Activated T-helper 1 cell treated with anti-CD3 and anti-CD28 coated beads, Interleukin-2, amount 50 U/mL, for 16 hours (primary cell): ENCODE results near the gene SYTL3.
"Not testable (repeated sequence)": the region's sequence is repeated elsewhere in the genome, so short reads cannot be mapped to it uniquely, and the experiment has no call there.

Experiments
- DNase-seq, 2 donors: peaks; one replicate each; pipeline ENCODE4 v3.0.0-alpha.2; 2020; ENCODE audit warnings: low read depth in 1 of 2, low spot score in 1 of 2

Gene SYTL3

DNA sequence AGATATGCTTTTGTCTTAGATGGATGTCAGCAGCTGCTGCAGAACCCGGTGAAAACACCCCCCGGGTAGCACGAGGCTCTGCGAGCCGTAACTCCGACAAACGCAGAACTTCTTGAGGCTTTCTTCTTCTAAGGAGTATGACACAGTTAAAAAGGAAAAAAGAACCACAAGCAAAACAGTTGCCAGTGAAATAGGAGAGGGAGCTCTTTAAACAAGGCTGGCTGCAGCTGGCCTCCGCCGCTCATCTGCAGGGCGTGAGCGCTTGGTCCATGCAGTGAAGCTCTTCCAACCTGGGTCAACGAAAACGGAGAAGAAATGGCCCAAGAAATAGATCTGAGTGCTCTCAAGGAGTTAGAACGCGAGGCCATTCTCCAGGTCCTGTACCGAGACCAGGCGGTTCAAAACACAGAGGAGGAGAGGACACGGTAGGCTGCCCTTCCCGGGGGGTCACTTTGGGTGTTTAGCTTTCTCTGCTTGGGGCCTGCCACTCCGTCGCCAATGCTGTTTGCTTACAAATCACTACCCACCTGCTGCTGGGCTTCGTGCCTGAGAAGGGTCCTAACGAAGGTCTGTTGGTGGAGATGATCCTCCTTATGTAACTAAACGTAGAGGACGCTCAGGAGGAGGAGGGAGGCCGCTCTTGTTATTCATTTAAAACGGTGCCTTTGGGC is 13.2 kb downstream of the SYTL3 start:
- no peak for DNase-seq

DNA sequence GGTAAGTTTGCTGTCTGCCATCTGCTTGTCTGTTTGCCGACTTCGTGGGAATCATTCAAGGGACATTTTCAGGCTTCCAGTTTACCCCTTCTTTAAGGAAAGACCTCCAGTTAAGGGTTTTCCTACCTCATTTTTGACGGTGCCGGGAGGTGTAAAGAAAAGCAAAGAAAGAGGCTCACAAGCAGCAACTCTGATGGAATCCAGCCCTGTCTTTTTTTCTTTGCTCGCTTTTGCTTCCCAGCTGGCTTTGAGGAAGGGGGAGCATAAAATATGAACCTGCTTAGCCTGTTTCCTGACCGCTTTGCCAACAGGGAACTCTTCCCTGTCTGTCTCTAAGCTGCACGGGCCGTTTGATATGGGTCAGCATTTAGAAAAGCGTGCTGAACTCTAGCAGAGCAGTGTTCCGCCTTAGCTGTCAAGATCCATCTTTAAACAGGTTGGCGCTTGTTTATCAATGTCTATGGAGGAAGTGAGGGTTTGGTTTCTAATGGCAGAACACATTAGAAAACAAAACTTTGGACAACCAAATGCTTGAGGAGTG is 13.8 kb downstream of the SYTL3 start:
- no peak for DNase-seq

DNA sequence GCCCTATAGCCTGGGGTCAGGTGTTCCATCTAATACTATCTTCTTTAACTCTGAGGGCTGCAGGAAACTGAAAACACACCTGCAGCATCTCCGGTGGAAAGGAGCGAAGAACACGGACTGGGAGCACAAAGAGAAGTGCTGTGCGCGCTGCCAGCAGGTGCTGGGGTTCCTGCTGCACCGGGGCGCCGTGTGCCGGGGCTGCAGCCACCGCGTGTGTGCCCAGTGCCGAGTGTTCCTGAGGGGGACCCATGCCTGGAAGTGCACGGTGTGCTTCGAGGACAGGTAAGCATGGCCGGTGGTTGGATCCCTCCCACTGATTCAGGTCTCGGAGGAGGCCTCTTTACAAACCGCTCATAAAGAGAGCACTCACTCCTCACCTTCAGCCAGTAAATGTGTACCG is 15.5 kb downstream of the SYTL3 start:
- no peak for DNase-seq

DNA sequence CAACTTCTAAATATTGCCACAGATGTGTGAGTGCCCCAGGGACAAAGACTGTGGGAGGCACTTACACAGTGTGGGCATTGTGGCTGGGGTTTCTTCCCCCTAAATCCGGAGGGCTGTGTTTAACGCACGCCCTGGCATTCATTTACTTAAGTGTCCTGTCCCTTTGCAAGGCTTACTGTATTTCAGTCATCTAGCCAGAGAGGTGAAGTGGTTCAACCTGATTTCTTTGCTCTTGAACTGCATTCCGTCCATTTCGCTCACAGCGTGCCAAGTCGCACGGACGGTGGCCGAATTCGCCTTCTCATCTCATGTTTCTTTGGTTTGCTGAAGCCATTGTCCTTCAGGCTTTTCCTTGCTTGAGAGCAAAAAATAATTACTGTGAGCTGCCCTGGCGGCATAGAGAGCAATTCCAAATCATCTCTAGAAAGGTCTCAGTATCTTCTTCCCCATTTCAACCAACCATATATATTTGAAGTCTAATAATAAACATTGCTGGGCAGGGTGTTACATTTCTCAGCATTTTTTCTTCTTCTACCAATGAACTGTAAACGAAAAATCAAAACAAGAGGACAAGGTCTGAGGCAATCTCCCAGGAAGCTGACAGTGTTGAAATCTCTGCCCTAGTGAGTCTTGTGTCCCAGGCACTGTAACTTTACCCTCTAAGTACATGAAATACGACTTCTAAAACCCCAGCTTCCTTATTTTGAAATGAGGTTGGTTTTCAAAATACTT is 16.9 kb downstream of the SYTL3 start:
- DNase-seq, result no peak

DNA sequence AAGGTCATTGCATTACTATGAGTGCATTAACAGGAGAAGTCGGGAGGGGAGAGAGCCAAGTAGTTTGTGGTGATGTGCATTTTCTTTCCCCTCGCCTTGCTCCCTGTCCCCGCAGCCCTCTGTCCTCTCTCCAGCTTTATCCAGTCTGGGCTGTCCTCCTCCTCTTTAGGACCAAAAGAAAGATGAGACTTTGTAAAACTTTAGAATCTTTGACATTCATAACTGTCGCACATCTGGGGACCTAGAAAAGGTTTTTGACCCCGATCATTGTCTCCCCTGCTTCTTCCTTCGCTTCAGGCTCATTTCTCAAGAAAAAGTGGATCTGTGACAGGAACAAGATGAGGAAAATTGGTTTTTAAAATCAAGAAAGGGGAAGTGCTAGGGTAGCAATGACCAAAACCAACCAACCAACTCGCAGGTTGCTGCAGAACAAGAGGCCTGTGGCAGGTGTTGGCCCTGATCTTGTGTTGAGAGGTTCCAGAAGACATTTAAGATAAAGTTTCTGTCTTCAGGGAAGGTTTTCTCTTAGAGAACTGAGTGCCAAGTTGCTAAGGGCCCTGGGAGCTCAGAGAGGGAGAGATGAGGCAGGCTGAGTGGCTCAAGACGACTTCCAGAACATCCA is 17.6 kb downstream of the SYTL3 start:
- DNase-seq, result no peak

DNA sequence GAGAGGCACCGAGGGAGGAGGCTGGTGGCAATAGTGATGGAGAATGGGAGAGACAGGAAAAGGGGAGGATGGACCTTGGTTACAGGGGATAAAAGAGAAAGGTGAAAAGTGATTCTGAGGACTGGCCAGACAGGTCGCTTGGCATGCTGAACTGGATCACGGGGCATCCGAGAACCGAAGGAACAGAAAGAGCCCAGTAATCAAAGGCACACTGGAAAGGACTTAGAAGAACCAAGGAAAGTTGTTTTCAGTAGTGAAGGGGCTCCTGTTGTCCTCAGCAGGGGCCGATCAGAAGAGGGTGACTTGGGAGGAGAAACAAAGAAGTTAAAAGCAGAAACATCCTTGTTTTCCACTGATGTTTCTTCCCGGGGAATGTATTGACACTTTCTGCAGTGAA is 18.9 kb downstream of the SYTL3 start:
- no peak for DNase-seq

DNA sequence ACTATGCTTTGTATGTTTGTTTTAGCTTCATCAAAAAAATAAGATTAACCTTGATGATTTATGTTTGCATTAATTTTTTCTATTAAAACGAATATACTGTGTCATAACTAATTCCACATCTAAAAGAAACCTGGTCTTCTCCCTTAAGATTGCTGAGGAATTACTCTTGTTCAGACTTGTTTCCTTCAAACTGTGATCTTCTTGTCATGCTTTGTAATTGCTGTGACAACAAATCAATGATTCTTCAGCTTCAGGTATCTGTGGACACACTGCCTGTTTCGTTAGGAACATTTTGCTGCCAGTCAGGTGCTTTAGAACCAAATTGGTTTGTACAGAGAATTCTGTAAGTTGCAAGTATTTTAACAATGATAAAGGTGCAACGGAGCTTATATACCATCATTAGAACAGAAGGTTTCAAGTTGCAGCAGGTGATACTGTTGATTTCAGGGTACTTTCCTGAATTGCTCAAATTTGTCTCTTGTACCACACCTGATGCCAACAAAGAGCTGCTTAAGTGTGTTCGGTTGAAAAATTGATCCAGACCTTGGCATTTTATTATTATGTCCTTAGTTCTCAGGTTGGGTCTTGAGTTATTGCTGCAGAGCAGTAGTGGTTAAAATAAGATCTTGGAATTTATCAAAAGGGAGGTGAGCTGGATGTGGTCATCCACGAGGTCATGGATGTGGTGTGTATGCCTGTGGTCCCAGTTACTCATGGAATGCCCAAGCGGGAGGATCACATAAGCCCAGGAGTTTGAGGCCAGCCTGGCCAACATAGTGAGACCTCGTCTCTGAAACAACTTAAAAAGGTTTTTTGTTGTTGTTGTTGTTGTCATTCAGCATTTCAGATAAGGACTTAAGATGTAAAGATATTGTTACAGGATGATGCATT is 19.5 kb downstream of the SYTL3 start:
- no peak for DNase-seq

DNA sequence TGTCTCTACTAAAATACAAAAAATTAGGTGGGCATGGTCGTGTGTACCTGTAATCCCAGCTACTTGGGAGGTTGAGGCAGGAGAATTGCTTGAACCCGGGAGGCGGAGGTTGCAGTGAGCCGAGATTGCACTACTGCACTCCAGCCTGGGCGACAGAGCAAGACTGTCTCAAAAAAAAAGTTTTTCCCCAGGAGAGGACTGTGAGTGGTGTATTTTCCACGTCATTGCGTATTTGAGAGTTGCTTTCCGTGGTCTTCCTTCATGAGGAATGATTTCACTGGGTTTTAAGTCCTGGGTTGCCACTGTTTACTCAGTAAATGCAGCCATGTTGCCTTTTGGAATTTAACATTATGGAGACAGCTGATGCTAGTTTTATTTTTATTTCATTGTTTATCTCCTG is 22.3 kb downstream of the SYTL3 start:
- DNase-seq, result not testable (repeated sequence)

DNA sequence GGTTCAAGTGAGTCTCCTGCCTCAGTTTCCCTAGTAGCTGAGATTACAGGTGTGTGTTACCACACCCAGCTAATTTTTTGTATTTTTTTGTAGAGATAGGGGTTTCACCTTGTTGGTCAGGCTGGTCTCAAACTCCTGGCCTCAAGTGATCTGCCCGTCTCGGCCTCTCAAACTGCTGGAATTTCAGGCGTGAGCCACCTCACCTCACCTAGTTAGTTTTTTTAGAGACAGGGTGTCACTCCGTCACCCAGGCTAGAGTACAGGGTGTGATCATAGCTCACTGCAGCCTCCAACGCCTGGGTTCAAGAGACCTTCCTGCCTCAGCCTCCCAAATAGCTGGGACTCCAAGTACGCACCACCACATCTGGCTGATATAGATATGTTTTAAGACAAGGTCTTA is 22.9 kb downstream of the SYTL3 start:
- no peak for DNase-seq

DNA sequence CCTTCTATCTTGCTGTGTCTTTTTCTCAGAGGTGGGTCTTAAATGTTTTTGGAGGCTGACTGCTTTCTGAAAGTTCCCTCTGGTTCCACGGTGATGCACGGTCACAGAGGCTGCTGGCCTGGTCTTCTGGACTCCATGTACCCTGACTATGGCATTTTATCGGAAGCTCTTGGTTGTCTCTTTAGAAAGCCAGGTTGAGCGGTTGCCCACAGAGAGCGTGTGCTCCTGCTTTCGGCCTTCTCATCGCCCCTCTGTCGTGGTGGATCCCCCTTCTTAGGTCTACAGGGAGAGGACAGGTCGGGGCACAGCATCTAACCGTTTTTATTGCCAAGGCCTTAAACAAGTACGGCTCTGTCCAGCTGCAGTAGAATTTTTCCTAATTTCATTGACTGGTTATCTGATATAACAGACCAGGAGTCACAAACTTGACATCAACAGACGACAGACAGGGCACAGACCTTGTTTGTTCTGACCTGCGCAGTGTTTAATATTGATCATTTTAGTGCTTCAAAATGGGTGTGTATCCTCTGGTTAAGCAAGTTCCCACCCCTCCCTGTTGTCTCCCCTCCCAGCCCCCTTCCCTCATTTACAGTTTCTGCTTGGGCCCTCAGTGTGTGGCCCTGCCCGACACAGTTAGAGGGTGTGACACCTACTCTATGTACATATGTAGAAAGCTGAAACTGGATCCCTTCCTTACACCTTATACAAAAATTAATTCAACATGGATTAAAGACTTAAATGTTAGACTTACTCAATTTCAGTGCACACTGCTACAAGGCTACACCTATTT is 24.7 kb downstream of the SYTL3 start:
- DNase-seq, result no peak

DNA sequence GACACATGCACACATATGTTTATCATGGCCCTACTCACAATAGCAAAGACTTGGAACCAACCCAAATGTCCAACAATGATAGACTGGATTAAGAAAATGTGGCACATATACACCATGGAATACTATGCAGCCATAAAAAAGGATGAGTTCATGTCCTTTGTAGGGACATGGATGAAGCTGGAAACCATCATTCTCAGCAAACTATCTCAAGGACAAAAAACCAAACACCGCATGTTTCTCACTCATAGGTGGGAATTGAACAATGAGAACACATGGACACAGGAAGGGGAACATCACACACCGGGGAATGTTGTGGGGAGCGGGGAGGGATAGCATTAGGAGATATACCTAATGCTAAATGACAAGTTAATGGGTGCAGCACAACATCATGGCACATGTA is 27.2 kb downstream of the SYTL3 start:
- not testable (repeated sequence) for DNase-seq

DNA sequence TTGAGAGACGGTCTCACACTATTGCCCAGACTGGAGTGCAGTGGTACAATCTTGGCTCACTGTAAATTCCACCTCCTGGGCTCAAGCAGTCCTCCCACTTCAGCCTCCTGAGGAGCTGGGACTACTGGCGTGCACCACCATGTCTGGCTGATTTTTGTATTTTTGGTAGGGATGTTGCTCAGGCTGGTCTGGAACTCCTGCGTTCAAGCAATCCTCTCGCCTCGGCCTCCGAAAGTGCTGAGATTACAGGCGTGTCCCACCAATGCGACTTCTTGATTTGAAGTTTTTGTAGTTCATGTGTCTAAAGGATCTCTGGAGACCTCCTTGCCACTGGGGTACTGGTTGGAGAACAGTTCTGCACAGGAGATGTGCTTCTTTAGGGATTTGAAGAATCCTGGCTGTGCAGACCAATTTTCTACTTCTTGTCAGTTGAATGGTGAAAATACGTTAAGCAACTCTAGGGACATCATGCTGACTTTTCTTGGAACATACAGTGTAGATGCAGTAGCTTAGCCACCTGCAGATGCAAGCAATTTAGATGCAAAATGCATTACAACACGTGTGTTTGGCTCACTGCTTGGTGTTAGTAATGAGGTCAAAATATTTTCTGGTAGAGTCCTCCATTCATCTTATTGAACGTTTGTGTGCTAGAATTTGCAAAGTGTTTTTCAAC is 28.2 kb downstream of the SYTL3 start:
- DNase-seq, result no peak

DNA sequence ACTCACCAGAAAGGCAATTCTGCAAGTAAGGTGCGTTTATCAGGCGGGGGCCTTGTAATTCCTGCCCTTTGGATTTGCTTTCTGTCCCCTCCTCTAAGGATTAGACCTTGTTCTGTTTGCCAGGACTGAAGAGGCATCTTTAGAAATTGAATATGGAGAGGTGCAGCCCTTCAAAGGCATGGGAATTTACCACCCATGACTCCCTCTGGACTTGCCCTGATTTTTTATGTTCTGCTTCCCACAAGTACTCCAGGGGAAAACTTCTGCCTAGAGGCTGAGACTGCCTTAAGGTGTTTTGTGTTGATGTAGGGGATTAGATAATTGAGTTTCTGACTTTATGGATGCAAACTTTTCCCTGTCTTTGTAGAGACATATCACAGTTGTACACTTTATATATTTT is 30.2 kb downstream of the SYTL3 start:
- DNase-seq, result no peak

DNA sequence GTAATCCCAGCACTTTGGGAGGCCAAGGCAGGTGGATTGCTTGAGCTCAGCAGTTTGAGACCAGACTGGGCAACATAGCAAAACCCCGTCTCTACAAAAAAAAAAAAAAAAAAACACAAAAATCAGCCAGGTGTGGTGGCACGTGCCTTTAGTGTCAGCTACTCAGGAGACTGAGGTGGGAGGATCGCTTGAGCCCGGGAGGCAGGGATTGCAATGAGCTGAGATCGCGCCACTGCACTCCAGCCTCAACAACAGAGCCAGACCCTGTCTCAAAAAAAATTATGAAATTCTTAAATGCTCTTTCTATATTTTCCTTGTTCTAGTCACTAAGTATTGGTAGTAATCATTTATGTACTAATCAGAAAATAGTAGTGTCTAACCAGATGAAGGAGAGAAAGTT is 30.6 kb downstream of the SYTL3 start:
- DNase-seq, result no peak

DNA sequence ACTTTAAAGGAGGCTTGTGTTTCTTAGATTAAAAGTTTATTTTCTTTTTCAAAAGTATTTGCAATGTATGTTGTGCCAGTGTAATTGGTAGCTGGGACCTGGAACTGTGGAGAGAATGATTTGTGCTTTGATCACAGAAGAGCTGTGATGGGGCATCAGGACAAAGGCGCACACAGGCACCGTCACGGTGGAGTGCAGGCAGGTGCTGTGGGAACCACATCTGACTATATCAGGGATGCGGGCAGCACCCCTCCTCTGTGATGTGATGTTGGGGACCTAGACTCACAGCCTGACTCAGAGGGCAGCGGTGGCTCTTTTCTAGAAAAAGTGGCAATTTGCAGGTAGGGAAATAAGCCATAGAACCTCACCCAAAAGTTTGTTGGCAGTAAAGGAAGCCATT is 34.5 kb downstream of the SYTL3 start:
- no peak for DNase-seq

DNA sequence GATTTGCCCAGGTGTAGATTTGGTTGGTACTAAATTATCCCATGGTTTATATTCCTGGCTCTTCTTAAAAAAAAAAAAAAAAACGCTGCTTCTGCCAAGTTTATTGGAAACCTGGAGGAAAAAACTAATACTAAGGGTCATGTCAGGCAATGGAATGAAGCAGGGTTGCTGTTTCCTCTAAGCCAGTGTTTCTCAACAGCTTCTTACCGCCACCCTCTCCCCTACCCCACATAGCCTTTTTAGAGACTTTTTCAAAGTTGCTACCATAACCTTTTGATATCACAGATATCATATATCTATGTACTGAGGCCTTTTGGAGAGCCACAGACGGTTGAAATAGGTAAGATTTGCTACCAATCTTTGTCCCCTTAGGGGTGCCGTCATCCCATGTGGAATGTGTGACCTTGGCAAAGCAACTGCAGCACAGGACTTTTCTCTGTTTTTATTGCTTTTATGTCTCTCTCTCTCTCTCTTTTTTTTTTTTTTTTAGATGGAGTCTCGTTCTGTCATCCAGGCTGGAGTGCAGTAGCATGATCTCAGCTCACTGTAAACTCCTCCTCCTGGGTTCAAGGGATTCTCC is 35.0 kb downstream of the SYTL3 start:
- no peak for DNase-seq

DNA sequence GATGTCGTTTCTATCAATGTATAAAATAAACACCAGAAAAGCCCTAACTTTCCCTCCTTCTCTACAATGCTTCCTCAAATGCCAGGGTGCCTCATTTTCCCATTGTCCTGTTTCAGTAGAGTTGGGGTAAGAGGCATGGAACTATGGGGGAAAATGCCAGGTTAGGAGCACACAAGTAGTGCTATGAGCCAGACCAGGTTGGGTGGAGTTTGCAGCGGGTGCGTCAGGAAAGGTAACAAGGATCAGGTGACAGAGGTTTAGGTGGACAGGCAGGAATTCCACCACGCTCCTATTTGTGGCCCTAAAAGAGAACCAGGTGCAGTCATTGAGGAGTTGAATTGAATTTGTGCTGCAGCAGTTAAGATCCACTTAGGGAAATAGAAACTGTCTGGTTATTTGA is 36.5 kb downstream of the SYTL3 start:
- DNase-seq, result no peak

DNA sequence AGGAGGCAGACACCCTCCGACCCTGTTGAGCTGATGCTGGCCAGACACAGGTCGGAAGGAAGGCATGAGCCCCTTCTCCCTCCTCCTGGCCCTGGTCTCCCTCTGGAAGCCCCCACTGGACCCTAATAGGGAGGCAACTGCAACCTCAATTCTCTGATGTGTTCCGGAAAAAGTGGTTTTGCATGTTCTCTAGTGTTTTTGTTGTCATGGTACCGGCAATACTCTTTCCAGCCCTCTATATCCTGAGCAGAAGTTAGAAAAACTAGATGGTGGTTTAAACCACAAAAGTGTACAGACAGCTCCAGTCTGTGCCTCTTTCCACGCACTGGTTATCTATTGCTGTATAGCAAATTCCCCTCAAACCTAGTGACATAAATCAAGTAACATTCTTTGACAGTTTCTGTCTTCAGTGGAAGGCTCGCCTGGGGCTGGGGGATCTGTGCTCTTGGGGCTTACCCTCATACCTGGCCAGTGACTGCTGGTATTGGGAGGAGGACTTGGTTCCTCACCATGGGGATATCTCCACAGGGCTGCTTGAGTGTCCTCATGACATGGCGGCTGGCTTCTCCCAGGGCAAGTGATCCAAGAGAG is 37.0 kb downstream of the SYTL3 start:
- peak in 1 of 2 donors; percentile 11 for DNase-seq

DNA sequence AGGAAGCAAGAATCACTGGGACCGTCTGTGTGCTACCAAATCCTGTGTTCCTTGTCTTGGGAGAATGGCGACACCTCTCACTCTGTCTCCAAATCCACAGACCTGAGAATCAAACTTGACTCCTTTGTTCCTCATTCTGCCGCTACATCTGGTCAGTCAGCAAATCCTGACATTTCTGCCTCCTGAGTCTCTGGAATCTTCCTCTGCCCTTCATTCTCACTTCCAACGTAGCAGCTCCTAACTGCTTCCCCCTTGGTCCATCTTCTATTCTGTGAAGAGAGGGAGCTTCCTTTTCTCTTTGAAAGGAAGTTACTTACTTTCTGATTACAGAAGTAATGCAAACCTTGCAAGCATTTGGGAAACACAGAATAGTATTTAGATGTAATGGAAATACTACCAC is 37.7 kb downstream of the SYTL3 start:
- DNase-seq, result no peak
